SIG-M5 treated with dmso at 0.1 percent for 504 hours (cell line): ENCODE measurements around the gene FUOM.

Experiments used
- DNase-seq: peaks from one replicate; lab custom pipeline; 2025; ENCODE audit not compliant: unreplicated experiment; lab: John Stamatoyannopoulos, UW

The FUOM gene, protein sequence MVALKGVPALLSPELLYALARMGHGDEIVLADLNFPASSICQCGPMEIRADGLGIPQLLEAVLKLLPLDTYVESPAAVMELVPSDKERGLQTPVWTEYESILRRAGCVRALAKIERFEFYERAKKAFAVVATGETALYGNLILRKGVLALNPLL

DNA sequence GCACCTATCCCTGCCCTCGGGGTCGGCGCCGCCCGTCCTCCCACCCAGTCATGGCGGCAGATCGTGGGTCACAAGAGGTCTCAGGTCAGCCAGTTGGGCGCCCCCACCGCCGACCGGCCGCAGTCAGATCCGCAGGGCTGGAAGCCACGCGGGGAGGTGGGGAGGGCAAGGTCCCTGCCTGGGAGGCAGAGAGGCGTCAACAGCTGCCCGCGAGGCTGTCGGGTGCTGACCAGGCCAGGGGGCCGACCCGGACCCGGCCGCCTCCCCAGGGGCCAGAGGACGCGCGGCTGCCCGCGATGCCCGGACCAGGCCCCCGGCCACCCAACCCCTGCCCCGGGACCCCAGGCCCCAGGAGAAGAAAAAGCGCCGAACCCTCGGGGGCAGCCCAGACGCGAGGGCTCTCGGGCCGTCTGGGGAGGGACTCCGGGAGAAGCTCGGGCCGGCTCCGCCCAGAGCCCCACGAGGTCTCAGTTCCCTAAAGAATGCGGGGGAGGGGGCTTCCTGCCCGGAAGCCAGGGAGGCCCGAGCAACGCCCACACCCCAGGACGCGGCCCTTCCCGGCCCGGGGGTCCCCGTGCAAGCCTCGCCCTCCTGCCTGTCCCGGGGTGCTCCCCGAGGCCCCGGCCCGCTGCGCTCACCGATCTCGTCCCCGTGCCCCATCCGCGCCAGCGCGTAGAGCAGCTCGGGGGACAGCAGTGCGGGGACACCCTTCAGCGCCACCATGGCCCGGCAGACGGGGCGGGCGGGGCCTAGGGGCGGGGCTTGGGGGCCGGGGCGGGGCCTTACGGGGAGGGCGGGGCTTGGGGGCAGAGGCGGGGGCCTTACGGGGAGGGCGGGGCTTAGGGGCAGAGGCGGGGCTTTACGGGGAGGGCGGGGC lies at the start of gene FUOM:
FUOM (minus strand) TSS at position 735 of the 877 bp plus-strand sequence; CDS start at position 723, 12 bp downstream.
- peak; percentile 69 for DNase-seq

DNA sequence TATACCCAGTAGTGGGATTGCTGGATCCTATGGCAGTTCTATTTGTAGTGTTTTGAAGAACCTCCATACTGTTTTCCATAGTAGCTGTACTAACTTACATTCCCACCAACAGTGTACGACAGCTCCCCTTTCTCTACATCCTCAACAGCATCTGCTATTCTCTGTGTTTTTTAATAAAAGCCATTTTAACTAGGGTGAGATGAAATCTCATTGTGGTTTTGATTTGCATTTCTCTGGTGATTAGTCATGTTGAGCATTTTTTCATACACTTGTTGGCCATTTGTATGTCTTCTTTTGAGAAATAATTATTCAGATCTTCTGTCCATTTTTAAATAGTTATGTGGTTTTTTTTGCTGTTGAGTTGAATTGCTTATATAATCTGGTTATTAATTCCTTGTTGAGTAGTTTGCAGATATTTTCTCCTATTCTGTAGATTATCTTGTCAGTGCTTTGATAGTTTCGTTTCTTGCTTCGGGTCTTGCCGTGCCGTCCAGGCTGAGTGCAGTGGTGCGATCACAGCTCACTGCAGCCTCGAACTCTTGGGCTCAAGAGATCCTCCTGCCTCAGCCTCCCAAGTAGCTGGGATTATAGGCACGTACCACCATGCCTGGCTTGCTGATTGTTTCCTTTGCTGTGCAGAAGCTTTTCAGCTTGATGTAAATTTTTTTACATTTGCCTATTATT lies 48.2 kb upstream of the FUOM start:
- no peak for DNase-seq

DNA sequence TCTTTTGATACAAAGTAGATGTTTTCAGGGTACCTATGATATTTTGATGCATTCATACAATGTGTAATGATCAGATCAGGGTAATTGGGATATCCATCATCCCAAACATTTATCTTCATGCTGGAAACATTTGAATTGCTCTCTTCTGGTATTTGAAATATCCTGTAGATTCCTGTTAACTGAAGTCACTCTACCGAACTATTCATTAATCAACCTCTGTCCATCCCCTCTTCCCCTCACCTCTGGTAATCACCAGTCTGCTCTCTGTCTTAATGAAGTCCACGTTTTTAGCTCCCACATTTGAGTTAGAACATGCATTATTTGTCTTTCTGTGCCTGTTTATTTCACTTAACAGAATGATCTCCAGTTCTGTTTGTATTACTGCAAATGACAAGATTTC lies 47.5 kb upstream of the FUOM start:
- no peak for DNase-seq

DNA sequence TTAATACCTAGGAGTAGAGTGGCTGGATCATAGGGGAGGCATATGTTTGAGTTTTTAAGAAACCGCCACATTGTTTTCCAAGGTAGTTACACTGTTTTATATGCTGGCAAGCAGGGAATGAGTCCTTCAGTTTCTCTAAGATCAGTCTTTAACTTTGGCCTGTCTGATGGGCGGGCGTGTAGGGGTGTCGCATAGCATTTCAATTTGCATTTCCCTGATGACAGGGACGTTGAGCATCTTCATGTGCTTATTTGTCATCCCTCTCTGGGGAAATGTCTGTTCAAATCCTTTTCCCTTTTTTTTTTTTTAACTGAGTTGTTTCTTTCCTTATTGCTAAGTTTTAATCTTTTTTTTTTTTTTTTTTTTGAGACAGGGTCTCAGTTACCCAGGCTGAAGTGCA lies 46.0 kb upstream of the FUOM start:
- no peak for DNase-seq

DNA sequence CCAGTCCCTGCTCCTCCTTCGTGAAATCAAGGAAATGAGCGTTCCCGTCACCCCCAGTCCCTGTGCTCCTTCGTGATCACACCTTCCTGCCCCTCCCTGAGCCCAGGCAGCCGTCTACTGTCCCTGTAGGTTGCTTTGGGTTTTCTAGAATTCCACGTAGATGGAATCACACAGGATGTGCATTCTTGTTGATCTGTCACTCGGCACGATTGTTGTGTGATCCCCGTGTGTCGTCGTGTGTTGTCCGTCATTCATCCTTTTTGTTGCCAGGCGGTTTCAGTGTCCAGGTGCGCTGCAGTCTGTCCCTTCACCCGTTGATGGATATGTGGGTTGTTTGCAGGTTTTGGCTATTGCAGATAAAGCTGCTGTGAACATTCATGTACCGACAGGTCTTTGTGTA lies 45.5 kb upstream of the FUOM start:
- no peak for DNase-seq

DNA sequence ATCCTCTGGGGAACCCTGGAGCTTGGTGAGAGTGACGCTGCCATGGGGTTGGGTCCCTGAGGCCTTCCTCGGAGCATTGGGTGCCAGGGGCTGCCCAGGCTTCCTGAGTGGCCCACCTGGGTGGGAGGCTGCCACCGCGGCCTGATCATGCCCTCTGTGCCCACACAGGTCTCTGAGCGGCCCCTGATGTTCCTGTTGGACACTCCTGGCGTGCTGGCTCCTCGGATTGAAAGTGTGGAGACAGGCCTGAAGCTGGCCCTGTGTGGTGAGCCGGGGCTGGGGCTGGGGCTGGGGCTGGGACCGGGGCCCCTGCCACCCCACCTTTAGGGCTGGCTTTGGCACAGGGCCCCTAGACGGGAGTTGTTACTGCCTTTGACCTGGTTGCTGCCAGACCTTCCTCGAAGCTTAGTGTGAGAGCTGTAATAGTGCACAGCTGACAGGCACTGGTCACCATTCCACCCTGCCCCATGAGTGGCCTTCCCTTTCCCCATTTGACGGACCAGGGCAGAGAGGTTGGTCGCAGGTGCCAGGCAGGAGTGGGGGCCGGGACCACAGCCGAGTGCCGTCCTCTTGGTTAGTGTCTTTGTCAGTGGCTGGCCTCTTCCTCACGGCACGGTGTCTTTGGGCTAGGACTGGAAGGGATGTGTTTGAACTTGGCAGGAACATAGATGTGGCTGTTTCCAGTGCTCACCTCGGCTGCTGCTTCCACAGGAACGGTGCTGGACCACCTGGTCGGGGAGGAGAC lies 44.3 kb upstream of the FUOM start:
- no peak for DNase-seq

DNA sequence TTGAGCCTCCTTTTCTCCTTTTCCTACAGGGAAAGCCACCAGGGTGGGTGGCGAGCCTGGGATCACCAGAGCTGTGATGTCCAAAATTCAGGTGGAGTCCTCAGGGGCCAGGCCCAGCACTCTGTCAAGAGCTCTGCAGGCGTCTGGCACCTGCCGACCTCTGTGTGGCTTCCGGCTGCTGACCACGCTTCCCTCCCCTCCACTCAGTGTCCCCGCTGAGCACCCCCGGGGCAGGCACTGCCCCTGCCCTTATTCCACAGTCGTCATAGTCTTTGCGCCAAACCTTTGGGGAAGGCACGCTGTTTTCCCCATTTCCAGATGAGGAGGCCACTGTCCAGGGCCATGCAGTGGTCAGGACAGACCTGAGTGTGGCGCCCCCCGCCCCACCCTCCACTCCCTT lies 43.7 kb upstream of the FUOM start:
- no peak for DNase-seq

DNA sequence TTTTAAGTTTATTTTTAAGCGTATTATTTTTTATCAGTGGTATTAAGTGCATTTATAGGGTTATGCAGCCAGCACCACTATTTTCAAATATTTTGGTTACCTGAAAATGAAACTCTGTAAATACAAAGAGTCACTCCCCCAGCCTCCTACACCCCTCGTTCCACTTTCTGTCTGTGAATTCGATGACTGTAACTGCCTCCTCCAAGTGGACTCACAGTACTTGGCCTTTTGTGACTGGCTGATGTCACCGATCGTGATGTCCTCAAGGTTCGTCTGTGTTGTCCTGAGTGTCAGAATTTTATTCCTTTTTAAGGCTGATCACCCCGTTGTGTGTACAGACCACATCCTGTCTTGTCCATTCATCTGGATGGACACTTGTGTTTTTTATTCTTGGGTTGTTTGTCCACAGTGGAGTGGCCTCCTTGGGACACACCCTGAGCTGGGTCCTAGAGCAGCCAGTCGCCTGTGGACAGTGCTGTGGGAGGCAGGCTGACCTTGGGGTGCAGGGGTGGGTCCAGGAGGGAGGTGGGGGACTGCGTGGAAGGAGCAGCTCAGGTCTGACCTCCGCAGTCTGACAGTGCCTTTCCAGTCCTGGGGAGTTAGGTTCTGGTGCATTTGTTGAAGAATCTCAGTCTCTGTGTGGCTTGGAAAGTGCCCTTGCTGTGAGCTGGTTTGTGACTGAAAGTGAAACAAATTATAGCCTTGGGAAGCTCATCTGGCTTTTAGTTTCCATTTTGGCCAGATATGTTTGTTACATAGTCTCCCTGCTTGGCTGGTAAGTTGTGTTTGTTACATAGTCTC lies 43.0 kb upstream of the FUOM start:
- DNase-seq: no peak

DNA sequence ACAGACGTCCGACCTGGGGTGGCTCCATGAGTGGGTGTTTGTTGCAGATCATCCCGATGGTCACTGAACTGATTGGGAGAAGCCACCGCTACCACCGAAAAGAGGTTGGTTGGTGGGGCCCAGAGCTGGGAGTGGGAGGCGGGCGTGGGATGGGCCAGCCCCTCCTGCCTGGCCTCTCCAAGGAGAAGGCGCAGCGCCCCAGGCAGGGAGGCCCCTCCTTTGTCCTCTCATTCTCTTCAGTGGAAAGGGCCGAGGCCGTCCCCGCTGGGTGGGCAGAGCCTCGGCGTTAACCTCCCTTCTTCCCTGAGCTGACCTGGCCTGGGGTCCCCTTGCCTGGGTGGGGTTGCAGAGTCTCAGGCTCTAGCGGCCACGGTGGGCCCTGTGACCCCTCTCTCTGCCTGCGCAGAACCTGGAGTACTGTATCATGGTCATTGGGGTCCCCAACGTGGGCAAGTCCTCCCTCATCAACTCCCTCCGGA lies 41.3 kb upstream of the FUOM start:
- DNase-seq: no peak

DNA sequence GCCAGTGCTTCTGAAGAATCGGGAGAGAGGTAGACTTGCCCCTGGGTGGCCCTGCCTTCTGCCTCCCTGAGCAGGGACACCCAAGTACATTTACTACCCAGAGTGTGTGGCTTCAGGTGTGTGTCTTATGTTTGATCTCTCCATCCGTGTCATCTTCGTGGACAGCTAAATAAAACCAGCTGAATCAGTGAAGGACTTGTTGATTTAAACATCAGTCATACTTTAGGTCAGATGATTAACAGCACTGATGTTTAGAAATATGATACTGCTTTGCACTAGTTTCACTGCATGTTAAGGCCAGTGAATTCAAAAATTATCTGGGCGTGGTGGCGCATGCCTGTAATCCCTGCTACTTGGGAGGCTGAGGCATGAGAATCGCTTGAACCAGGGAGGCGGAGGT lies 40.1 kb upstream of the FUOM start:
- DNase-seq: no peak

DNA sequence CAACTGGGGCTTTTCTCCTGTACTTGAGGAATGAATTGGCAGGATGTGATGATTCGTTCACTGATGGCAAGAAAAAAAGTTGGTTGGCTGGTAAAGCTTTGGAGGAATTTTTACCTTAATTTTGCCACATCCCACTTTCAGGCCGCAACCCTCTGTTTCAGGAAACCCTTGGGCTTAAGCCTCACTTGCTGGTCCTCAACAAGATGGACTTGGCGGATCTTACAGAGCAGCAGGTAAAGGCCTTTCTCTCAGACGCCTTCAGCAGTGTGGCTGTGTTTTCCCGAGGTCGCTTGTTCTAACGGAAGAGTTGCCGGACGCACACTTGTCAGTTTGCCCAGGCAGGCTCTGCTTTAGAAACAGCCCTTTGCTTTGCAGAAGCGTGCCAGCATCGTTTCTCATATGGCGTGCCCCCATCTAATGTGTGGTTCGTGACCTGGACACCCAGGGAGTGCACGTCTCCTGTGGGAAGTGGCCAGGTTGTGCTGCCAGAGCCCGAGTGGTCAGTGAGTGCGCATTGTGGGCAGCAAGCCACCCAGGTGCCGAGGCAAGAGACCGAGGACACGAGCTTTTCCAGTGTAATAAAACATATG lies 38.3 kb upstream of the FUOM start:
- no peak for DNase-seq

DNA sequence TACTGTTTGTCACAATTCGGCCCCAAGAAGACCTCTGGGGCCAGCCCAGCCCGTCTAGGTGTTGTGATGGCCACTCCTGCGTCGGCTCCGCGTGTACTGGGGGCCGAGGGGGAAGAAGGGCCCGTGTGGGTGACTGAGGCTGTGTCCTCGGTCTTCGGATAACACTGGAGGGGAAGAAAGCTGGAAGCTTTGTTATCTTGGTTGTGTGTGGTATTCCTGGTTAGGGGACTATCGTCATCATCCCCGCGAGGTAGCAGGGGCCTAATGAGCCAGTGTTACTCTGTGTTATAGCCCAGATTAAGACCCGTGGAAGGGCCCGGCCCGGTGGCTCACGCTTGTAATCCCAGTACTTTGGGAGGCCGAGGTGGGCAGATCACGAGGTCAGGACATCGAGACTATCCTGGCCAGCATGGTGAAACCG lies 37.0 kb upstream of the FUOM start:
- no peak for DNase-seq

DNA sequence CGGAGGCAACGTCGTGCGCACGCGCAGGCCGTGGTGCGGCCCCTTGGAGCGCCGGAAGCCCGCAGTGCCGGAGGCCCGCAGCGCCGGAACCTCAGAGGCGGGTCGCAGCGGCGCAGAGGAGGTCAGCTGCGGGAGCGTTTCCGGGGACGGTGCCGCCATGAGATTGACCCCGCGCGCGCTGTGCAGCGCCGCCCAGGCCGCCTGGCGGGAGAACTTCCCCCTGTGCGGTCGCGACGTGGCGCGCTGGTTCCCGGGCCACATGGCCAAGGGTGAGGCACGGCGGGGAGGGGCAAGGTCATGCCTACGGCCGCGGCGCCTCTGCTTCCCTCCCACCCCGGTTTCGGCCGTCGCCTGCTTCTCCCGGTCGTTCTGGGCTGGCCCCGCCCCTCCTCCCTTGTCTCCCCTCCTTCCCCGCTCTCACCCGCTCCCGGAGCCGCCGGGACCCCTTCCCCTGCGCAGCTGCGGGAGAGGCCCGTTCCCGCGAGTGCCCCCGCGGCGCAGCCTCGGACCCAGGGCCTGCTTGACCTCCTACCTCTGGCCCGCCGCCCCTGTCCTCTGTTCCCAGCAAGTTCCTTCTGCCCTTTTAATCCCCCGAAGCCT lies 36.3 kb upstream of the FUOM start, which contains the start of gene MTG1:
MTG1 (plus strand) TSS at position 94 of the 600 bp plus-strand sequence; CDS start at position 158, 64 bp downstream.
- peak; percentile 85 for DNase-seq

DNA sequence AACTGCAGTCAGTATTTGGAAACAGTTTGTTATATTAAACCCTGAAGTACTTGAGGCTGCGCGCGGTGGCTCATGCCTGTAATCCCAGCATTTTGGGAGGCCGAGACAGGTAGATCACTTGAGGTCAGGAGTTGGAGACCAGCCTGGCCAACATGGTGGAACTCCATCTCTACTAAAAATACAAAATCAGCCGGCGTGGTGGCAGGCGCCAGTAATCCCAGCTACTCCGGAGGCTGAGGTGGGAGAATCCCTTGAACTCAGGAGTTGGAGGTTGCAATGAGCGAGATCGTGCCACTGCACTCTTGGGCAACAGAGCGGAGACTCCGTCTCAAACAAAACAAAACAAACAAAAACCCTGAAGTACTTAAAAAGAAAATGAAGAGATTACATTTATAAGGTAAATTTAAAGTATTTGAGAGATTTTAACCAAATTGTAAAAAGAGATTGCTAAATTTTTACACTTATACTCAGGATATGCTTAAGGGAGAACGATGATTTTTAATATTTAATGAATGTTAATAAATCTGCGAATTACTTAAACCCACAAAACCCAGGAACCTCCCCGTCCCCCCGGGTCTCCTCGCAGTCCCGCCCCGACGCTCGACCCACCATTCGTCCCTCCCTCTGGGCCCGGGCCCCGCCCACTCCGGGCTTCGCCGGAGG lies 35.7 kb upstream of the FUOM start:
- DNase-seq: no peak

DNA sequence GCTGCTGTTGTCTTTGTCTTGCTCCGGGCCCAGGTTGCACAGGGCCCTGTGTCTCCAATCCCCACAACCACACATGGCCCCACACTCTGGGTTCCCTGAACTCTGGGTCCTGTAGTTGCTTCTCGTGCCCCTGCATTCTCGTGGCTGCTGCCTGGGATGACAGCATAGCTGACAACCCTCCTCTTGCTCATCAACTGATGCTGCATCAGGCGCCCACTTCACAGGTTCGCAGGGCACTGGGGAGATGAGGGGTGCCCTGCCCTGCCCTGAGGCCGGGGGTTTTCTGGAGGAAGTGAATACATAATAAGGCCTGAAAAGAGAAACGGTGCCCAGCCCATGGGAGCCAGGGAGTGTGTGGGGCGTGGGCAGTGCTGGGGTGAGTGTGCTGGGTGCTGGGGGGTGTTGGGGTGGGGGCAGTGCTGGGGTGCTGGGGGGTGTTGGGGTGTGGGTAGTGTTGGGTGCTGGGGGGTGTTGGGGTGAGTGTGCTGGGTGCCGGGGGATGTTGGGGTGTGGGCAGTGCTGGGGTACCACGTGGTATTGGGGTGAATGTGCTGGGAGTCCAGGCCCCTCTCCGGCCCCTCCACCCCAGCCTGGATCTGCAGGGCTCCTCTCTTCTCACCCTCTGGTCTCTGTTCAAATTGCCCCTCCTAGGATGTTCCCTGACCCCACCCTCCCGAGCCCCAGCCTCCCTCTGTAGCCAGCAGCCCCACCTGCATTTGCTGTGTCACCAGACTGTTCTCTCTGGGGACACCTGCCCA lies 34.1 kb upstream of the FUOM start:
- no peak for DNase-seq

DNA sequence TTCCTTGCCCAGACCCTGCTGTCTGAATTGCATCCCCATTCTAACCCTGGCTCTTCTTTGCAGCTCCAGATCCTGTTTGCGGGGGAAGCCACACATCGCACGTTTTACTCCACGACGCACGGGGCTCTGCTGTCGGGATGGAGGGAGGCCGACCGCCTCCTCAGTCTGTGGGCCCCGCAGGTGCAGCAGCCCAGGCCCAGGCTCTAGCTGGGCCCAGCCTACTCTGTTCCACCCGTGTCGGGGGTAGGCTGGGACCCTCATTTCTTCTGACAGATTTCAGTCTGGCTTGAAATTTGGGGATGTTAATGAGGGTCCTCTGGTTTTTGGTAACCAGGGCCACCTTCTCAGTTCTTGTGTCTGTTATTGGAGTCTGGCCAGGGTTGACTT lies 33.4 kb upstream of the FUOM start:
- no peak for DNase-seq

DNA sequence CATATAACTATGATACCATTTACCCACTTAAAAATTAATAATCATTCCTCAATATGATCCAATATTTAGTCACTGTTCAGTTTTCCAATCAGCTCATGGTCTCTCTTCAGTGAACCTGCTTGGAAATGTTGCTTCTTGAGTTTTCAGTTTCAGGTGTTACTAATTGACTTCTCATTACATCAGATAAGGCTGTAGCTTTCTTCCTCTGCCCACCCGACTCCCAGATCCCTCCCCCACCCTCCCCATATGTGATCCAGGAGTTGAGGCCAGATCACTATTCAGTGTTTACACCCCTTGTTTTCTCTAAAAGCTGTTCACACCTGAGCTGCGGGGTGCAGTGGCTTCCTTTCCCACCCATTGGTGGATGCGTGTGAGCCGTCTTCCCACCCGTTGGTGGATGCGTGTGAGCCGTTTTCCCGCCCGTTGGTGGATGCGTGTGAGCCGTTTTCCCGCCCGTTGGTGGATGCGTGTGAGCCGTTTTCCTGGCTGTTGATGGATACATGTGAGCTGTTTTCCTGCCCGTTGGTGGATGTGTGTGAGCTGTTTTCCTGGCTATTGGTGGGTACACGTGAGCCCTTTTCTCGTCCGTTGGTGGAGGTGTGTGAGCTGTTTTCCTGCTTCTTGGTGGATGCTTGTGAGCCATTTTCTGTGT lies 32.9 kb upstream of the FUOM start:
- no peak for DNase-seq
